HL-60 (cell line): Measurements from ENCODE around the gene FBH1.
A peak's percentile ranks its signal among the peaks of the same experiment; 100 is the strongest.

ENCODE experiments used
- DNase-seq, 2 experiments: peaks; one replicate each; pipeline ENCODE4 v3.0.0-alpha.2; 2010 to 2020; ENCODE audit warnings: low read depth in 1 of 2, low spot score in 1 of 2
- H3K27ac ChIP-seq: fragments of 250-450 bp; sonication (Bioruptor Pico); replicated peaks from 2 replicates; pipeline ENCODE4 v1.5.1; 2020; ENCODE audit warnings: mild to moderate bottlenecking, moderate library complexity
- H3K27me3 ChIP-seq: fragments of 250-450 bp; sonication (Bioruptor Pico); 2 replicates; pipeline ENCODE4 v1.5.1; 2021; ENCODE audit warnings: mild to moderate bottlenecking, moderate library complexity; ENCODE audit not compliant: insufficient read depth, poor library complexity, severe bottlenecking
- H3K4me3 ChIP-seq: replicated peaks from 2 replicates; pipeline ENCODE4 v1.5.1; 2011; ENCODE audit warnings: mild to moderate bottlenecking, control low read depth, low read length; ENCODE audit not compliant: insufficient read depth
- CTCF ChIP-seq: IDR thresholded peaks from one replicate; pipeline ENCODE4 v1.5.1; 2011; ENCODE audit warnings: low read length, control low read depth, inconsistent platforms; ENCODE audit not compliant: insufficient read depth
- GABPA ChIP-seq: IDR thresholded peaks from 2 replicates; pipeline ENCODE4 v1.6.1; 2012; ENCODE audit warnings: low read depth
- POLR2AphosphoS5 ChIP-seq: IDR thresholded peaks from 2 replicates; pipeline ENCODE4 v1.6.1; 2012; ENCODE audit warnings: low read depth
- REST ChIP-seq: IDR thresholded peaks from 2 replicates; pipeline ENCODE4 v1.6.1; 2012; ENCODE audit warnings: low read depth; ENCODE audit not compliant: insufficient replicate concordance
- SPI1 ChIP-seq: IDR thresholded peaks from 2 replicates; pipeline ENCODE4 v1.6.1; 2012; ENCODE audit warnings: low read depth, mild to moderate bottlenecking, borderline replicate concordance
- long read RNA-seq: library from polyadenylated mRNA; unstranded; transcript quantifications from one replicate; pipeline ENCODE4 v2.0.0, GENCODE V29; 2020

Gene FBH1
- long read RNA-seq, transcript FBH1-201 (21 exons, 3,560 nt) = major isoform, 6 of 19 reads
- long read RNA-seq, partial matches to known transcripts = 6 of 19 reads
- long read RNA-seq, other reads (novel, unspliced or antisense) = 6 of 19 reads

- peak within 1 kb of the TSS; percentile 81 for H3K27ac ChIP-seq
- peak; percentile 78 to 89 for DNase-seq
- H3K27me3 ChIP-seq = no peaks in the 10 kb centered on the region
- TF ChIP-seq POLR2AphosphoS5 = peak; percentile 42; the same call in 1 of the 2 replicates
- peak; percentile 80 for TF ChIP-seq GABPA
- TF ChIP-seq CTCF = no peak
- TF ChIP-seq SPI1 = peak; percentile 18; the same call in 1 of the 2 replicates
- H3K4me3 ChIP-seq = peak within 1 kb of the TSS; percentile 67
These were observed at the start of gene FBH1, which contains the start of gene ANKRD16 for GRCh38 chr10:5889624-5890451. FBH1 (plus strand) TSS chr10:5890243; CDS start chr10:5890346, 103 bp downstream. ANKRD16 (minus strand) TSS chr10:5889893; CDS start chr10:5889354, 539 bp downstream.

GRCh38 chr10:5840314-5841307, 49.4 kb upstream of the FBH1 start:
- DNase-seq = peak in 1 of 2 experiments; percentile 6
- TF ChIP-seq SPI1 (peak; percentile 66), REST (no peak), CTCF (no peak), GABPA (peak; percentile 48), POLR2AphosphoS5 (no peak)
- H3K27me3 ChIP-seq = no peaks in the 10 kb centered on the region
- no peak overlapping the region for H3K4me3 ChIP-seq
- H3K27ac ChIP-seq = no peak overlapping the region

- no peak overlapping the region for H3K27ac ChIP-seq
- TF ChIP-seq REST (no peak), POLR2AphosphoS5 (no peak), CTCF (no peak), SPI1 (no peak), GABPA (no peak)
- H3K27me3 ChIP-seq = no peaks in the 10 kb centered on the region
- DNase-seq = no peak
- H3K4me3 ChIP-seq = no peak overlapping the region
These were observed 48.1 kb upstream of the FBH1 start for GRCh38 chr10:5841965-5842364.
